Measurements from ENCODE around the gene ZNF197.

- TF ChIP-seq CTCF (IDR thresholded peaks at IDR 0.05; ENCODE audit: poor library complexity) (no peak), EZH2 (IDR thresholded peaks at IDR 0.05; ENCODE audit: borderline replicate concordance) (no peak), EZH2phosphoT487 (IDR thresholded peaks at IDR 0.05; ENCODE audit: low read depth, severe bottlenecking, unreplicated experiment) (no peak)
Measured at GRCh38 chr3:44687898-44688297, 63.1 kb downstream of the ZNF197 start.
